SKM-1 treated with dmso at 0.1 percent for 144 hours (cell line): ENCODE measurements around the gene ARNT2.

ENCODE experiments used
- DNase-seq: peaks from one replicate; lab custom pipeline; 2025; ENCODE audit not compliant: unreplicated experiment; lab: John Stamatoyannopoulos, UW

ARNT2 gene

DNA sequence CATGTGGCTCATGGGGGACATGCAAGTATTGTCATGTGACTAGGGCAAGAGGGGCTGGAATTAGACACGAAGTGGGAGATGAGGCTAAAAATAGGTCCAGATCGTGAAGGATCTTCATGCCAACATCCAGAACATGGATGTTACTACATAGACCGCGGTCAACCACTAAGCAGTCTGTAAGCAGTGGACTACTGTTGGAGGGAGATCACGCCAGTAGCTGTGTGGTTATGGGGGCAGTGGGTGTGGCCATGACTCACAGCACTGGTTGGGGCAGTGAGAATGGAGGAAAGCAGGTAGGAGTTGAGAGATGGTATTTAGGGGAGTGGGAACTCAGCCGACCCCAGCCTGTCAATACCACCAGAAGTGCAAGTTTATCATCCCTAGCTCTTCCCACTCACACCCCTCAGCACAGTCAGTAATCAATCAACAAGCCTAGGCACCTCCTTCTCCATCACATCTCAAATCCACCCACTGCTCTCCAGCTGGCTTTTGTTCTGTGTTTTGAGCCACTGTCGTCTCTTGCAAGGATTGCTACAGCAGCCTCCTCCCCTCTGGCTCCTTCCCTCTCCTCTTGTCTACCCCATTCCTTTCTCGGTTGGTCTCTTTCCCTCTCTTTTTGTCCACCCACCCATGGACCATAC, 183.8 kb downstream of the ARNT2 start:
- no peak for DNase-seq

DNA sequence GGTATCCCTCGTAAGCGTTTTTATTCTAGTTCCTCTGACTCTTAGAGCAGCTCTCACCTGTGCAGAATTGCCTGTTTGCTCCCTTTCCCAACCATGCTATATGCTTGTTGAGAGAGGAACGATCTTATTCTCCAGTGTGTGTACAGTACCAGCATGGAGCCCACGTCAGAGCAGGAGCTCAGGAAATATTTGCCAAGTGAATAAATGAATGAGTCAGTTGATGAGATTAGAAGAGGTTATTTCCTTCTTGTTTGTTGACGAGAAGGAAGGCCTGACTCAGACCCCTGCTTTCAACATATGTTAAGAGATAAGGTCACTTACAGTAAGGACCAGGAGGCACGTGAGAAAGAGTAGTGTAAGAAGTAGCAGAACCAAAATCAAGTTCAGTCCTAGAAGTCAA, 184.6 kb downstream of the ARNT2 start:
- no peak for DNase-seq

DNA sequence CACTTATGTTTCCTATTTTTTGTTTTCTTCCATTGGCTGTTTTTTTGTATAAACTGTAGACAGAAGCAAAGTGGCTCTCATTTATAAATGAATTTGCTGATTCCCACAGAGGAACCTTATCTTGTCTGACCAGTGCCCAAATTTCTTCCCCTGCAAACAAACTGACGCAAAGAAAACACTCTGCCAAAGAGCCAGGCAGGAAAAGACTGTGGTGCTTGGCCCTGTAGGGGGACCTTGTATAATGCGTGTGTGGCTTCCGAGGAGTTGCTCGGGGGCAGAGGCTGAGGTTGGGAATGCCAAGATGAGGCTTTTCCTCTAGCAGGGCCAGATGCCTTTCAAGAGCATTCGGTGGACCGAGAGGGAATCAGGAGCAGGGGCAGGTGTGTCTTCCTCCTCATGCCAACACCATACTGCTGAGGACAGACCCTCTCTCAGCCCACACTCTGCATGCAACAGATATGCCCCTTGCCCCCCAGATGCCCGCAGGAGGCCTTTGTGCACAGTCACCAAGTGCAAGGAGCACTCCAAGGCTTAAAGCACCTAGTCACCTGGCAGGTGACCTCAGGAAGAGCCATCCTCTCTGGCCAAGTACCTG, 186.7 kb downstream of the ARNT2 start:
- DNase-seq, result no peak

DNA sequence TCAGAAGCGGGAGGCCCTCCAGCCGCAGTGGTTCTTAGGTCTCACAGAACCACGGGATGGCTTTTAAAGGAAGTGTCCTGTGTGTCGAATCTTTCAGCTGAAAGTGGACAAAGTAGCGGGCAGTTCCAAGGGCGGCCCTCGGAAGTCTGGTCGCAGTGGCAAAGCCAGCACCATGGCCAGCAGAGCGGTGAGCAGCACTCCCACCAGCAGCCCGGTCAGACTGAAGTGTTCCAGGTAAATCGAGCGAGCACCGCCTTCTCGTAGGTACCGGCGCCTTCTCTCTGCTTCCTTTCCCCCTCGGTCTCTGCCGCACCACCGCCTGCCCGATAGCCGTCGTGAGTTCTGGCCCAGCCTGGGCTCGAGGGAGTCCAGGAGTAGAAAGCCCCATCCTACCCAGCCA, 187.3 kb downstream of the ARNT2 start:
- DNase-seq, result no peak

DNA sequence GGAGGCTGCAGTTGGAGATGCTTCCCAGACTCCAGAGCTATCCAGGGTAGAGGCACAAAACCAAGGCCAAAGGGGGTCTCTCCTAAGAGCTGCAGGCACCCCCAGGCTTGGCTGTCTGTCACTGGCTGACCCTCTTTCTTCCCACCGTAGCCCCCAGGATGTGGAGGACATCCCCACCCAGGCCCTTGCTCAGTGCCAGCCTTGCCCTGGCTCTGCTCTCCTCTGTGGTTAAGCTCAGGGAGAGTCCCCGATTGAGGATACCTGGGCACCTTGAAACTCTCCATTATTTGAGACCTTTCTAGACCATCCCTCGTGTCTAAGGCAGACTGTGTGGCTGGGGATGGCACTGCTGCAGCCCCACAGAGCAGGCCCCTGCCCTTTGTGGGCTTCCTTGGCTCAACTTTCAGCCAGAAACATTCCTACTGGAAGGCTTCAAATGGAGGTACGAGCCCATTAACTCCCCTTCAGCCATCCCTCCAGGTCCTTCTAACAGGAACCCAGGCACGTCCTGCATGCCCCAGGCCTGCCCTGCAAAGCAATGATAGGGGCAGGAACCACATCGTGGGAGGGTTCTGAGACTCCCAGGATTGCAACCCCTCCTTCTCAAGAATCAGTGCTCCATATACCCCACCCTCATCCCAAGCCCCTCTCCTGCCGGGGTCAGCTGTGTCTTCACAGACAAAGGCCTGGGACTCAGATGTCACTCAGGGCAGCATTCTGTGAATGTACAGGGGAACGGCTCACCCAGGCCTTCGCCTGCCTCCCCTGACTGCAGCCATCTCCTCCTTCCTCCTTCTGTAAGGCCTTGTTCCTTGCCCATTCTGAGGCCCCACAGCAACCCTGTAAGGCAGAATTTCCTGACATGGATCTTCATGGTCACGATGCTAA, 188.0 kb downstream of the ARNT2 start:
- DNase-seq, result no peak

DNA sequence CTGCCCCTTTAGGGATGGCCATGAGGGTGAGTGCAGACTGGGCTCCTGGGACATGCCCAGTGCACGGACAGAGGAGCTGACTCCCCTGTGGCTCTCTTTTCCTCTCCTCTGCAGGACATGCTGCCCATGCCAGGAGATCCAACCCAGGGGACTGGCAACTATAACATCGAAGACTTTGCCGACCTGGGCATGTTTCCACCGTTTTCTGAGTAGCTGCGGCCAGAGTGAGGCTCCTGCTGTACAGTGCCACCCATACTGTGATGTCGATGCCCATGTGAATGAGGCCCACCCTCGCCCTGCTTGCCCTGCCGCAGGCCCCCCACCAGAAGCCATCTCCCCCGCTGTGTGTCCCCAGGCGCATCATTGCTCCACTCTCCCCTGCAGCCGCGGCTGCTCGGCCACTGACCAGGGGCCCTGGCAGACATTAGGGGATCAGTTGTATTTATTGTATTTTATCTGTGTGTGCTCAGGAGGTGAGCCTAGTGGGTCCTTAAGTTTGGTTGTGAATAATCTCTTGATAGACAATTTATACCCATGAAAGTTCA, 189.4 kb downstream of the ARNT2 start:
- no peak for DNase-seq

DNA sequence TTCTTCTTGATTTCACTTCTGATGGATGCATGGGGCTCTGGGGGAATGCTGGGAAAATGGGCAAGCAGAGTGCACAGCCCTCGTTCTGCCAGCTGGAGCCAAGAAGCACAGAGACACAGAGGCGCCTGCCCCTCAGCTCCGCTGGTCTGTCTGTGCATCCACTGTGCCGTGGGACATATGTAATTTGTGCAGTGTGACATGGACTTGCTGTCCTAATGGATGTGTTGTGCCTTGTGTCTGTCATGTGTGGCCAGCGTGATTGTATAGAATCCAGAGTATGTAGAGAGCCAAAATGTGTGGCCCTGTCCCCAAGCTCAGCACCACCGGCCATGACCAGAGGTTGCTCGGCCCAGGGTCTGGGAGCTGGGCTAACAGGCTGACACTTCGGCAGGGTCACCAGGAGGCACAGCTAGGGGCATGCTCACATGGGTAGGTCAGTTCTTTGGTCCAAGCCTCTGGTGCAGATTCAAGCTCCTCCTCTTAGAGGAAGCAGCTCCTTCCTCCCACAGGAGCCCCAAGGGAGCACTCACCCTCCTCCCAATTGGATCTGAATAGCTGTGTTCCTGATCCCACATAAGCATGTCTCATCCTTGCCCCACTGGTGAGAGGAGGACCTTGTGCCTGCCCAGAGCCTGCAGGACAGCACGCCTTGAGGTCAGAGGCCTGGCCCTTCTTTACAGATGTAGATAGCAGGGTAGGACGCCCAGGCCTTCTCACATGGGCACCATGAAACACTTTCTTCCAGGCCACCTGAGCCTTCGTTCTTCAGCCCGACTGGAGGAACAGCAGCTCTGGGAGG, 190.1 kb downstream of the ARNT2 start:
- DNase-seq, result no peak

DNA sequence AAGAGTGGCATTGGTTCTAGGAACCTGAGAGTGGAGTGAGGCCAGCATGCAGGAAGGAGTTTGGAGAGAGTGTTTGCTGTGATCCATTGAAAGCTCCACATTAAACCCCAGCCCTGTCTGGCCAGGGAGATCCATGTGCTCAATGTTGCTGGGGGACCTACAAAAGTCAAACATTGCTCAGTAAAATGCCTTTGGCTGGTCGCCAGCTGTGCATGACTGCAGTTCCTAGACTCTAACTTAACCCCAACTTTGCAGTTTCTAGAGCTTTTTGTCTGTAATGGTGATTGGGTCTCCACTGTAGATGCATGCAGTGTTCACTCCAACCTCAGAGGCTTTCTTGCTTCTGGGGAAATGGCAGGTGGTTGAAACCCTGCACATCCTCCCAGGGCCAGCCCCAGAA, 191.2 kb downstream of the ARNT2 start:
- no peak for DNase-seq

DNA sequence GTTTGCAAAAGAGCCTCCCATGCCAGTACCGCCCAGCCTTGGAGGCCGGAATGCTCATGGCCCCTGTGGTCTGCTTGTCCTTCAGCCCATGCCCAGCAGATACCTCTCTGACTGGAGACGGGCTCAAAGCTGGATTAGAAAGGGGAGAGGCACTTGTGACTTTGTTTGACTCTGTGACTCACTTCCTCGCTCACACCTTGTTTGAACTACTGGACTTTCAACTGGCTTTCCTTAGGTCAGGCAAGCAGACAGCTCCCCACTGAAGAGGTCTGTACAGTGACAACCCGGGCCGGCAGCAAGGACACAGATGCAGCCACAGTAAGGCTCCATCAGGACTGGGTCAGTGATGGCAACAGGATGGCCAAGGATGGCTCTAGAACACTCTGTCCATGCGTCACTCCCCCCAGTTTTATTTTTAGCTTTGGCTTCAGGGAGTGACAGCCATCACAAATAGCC, 192.4 kb downstream of the ARNT2 start:
- no peak for DNase-seq

DNA sequence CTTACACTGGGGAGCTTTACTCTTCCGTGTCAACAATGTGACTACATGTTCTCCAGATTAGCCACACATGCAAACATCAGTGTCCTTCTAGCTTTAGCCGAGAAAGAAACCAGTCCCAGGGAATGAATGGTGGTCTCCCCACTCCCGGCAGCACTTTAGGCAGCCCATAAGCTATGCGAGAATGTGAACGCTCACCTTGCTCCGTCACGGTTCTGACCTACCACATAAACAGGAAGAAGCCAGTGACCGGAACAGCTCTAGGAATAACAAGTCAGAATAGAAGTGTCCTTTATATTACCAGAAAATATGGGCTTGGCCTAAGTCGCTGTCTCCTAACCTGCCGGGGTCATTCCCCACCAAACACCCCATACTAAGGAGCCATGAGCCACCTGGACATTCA, 192.9 kb downstream of the ARNT2 start:
- no peak for DNase-seq

DNA sequence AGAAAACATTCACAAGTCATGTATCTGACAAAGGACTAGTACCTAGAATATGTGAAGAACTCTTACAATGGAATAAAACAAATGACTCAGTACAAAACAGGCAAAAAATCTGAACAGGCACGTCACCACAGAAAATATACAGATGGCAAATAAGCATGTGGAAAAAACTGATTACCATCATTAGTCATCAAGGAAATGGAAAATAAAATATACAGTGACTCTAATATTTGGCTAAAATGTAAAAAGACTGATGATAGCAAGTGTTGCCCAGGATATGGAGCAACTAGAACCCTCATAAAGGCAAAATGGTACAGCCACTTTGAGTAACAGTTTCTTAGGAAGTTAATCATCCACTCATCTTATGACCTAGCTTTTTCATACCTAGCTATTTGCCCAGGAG, 195.2 kb downstream of the ARNT2 start:
- DNase-seq, result no peak

DNA sequence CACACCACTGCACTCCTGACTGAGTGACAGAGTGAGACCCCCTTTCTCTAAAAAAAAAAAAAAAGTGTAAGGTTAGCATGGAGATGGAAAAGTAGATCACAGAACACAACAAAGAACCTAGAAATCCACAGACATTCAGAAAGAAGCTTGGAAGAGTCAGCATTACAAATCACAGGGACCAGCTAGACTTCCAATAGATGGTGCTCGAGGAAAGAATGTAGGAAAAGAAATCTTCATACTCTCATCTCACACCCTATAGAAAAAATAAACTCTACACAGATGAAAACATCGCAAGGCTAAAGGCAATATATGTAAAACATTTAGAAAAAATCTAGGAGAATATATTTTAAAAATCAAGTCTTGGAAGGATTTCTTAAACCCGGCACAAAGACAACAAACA, 196.4 kb downstream of the ARNT2 start:
- DNase-seq, result no peak

DNA sequence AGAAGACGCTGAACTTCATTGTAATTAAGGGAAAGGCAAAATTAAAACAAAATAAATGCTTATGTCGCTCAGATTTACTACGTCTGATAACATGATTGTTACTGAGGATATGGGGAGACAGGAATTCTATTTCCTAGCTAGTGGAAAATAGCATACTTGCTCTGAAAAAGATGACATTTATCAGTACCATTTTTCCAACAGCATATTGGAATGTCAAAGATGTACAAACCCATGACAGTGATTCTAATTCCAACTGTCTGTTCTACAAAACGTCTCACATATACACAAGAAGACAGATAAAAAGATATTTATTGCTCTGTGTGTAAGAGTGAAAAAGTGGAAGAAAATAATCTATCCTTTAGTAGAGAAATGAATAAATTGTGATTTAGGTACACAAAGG, 197.1 kb downstream of the ARNT2 start:
- no peak for DNase-seq

DNA sequence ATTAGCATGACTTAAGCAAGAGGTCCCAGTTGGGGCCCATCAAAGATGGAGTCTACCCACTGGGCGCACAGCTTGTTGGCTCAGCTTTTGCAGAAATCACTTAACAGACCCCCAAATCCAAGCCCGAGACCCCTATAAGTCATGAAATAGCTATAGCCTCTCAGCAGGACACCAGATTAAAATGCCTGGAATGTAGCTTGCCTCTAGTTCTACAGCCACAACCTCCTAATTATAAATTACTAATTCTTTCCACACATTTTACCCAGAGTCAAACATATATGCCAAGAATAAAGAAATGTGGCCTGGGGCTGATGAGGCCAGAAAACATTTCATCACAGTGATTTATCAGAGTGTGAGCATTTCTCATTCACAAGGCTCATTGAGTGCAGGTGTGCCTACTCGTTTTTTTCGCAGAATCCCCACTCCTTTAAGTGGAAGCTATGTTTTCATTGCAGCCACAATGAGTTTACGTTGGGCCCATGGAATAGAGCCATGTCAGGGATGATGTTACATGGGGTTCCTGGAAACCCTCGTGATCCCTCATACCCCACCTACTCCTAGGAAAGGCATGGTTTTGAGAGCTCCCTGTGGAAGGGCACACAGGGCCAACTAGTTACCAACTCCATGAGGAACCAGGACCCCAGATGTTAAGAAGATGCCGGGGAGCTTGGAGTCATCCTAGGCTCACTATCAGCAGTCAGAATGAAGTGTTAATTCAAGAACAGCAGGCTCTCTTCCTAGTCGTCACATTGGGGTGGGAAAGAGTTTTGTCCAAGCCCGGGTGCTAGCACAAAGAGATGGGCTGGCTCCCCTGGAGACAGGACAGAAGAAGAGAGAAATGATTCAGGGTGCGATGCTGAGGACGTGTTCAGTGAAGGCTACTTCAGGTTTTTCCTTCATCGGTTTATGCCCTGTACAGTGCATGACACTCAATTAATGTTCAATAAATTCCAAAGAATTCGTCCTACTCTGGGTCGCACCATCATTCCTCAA, 200.7 kb downstream of the ARNT2 start:
- DNase-seq, result no peak

DNA sequence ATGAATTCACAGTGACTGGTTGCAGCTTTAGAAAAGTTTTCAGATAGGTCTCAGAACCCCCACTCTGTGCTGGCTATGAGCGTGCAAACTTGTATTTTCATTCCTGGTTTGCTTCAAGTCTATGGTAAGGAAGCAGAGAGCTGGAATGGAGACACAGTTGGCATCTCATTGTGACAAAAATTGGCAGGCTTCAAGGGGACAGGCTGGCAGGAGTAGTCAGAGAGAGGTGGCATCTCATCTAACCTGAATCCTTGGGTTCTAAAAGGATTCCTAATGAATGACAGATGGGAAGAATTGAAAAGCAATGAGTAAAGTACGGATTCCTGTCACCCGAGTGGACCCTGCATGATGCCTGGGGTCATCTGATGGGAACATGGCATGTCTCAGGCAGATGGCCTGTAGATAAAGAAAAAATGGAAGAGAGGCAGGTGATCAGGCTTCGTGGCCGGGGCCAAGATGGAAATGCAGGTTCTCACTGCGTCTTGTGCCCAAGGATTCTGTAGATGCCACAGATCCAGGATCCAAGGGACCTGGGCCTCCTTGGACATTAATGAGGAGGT, 201.5 kb downstream of the ARNT2 start:
- DNase-seq, result no peak

DNA sequence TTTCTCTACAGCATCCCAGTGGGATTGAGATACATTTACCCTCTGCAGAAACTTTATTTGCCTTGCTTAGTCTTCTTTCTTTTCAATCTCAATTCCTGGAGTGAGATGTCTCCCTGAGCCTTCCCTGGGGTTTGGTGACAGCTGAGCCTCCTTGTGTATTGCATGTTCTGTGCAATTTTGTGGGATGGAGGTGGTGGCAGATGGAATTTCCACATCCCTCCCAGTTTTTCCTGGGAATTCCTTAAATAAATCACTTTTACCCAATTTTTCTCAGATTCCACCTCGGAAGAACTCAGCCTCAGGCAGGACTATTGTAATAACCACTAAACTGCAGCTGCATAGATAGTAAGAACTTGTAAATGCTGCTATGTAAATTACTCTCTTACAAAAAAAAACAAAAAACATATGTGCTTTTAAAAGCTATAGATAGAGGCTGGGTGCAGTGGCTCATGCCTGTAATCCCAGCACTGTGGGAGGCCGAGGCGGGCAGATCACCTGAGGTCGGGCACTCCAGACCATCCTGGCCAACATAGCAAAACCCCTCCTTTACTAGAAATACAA, 202.4 kb downstream of the ARNT2 start:
- DNase-seq, result no peak

DNA sequence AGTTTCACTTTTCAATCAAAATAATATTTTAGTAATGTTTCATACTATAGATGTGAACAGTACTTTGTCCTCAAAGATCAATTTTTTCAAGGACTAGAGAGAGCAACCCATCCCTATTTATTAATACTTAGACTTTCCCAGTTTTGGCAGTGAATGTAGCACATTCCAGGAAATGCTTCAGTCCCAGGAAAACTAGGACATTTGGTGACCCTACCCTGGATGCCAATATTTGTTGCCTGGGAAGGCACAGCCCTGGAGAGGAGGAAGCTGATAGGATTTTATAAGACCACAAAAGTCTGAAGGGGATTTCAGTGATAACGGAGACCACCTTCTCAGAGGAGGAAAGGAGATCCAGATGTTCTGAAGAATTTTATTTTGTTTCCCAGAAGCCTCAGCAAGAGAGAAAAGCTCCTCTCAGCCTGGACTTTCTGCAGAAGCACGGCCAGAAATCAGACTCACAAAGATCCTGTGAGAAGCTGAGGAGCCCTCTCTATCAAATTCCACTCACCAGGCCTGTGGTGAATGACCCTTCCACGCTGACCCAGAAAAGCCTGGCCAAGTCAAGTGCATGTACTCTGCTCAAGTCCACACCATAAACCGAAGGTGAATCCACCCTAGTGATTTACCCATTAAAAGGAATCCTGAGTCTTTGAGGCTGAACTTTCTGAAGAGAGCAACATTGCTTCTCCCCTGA, 203.3 kb downstream of the ARNT2 start:
- DNase-seq, result no peak

DNA sequence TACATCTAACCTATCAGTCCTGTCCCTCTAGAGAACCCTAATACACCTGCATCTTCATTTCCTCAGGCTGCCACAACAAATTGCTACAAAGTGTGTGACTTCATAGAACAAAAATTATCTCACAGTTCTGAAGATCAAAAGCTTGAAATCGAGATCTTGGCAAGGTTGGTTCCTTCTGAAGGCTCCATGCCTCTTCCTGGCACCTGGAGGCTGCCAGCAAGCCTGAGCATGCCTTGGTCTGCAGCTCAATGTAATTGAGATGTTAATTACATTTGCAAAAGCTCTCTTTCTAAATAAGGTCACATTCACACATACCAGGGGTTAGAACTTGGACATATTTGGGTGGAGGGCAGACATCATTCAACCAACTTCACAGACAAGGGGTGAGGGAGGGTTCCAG, 204.5 kb downstream of the ARNT2 start:
- no peak for DNase-seq

DNA sequence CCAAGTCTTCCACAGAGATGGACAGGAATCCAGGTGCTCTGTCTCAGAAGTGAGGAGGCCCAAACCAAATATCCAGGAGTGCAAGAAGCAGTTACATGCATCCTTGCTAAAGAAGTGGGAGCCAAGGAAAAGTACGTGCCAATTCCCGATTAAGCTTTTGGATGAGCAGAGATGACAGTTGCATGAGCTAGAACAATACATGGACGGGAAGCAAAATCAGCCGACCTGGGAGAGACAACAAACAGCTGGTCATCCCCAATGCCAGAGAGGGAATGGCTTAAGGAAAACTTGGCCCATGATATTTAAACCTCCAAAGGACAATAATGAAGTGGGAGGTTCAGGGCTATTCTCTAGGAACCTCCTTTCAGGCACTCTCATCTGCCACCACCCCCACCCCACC, 204.9 kb downstream of the ARNT2 start:
- DNase-seq, result no peak
